NCI-H187 treated with DMSO at 0.1 percent for 48 hours (cell line): ENCODE measurements around the gene EXOC3.
"Not testable (repeated sequence)": the region's sequence is repeated elsewhere in the genome, so short reads cannot be mapped to it uniquely, and the experiment has no call there.

Experiments
- DNase-seq: peaks from one replicate; lab custom pipeline; 2025; lab: John Stamatoyannopoulos, UW

The EXOC3 gene

DNA sequence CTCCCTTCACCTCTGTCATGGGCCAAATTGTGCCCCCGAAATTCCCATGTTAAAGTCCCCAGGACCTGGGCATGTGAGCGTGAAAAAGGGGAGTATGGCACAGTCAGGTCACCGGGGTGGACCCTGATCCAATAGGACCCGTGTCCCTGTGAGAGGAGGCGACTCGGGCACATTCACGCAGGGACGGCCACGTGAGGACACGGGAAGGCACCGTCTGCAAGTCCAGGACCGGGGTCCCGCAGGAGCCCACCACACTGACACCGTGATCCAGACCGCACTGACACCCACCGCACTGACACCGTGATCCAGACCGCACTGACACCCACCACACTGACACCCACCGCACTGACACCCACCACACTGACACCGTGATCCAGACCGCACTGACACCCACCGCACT is 43.6 kb downstream of the EXOC3 start:
- not testable (repeated sequence) for DNase-seq

DNA sequence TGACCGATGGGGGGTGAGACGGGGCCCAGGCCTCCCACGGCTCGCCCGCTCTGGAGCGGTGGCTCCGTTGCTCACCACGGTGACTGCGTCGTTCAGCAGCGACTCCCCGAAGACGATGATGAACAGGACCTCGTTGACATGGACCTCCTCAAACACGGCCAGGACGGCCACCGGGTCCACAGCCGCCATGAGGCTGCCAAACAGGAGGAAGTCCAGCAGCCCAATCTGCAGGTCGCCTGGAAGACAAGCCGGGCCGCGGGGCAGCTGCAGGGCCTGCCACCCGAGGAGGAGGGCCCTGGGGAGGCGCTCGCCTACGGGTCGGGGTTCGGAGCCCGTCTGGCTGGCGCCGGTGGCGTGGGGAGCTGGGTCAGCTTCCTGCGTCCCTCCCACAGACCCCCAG is 45.3 kb downstream of the EXOC3 start:
- DNase-seq: no peak

DNA sequence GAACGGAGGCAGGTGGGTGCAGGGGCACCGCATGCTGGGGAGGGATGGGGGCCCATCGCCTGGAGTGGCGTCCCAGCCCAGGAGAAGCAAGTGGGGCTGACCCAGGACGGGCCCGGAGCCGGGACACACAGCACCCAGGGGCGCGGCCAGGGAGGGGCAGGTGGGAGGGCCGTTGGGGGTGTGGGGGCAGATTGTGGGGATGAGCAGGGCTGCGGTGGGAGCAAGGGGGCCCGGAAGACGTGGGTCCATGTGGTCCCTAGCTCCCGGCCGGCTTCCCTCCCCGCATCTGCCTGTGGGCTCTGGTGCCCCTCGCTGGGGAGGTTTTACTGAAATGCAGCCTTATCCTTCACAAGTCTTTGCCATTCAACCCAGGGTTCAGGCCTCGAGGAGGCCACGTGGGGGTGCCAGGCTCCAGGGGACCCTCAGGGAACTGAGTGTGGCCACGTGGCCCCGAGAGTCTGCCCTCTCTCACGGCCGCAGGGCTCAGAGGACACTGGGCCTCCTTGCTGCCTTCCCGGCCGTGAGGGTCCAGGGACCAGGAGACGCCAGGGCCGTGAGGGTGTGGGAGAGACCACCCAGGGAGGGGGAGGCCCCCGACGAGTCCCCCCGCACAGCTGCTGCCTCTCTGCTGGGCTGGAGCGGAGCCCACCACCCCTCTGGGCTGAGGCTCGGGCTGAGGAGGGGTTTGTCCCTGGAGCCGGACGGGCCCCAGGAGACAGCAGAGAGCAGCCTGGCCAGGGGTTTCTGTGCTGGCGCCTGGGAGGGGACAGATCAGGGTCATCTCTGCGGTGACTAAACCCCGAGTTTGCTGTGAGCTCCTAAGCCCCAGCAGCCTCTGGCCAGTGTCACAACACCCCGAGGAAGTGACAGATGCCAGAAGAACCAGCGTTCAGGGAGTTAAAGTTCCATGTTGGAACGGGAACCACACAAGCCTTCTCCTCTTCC is 46.0 kb downstream of the EXOC3 start:
- DNase-seq: no peak

DNA sequence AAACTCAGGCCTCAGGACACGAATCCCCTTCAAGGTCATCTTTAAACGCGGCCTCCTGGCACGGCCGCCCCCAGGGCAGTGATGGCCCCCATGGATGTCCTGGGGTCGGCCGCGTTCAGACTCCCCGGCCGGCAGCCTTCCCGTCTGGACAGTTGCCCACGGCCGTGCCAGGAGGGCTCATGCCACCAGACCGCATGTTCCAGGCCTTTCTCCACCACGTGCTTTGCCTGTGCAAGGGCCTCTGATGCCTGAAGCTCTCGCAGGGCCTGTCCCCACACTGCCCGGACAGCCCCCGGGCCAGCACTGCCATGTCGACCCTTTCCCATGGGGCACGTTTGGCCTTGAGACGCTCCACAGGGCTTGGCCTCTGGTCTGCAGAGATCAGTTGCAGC is 46.7 kb downstream of the EXOC3 start:
- no peak for DNase-seq

DNA sequence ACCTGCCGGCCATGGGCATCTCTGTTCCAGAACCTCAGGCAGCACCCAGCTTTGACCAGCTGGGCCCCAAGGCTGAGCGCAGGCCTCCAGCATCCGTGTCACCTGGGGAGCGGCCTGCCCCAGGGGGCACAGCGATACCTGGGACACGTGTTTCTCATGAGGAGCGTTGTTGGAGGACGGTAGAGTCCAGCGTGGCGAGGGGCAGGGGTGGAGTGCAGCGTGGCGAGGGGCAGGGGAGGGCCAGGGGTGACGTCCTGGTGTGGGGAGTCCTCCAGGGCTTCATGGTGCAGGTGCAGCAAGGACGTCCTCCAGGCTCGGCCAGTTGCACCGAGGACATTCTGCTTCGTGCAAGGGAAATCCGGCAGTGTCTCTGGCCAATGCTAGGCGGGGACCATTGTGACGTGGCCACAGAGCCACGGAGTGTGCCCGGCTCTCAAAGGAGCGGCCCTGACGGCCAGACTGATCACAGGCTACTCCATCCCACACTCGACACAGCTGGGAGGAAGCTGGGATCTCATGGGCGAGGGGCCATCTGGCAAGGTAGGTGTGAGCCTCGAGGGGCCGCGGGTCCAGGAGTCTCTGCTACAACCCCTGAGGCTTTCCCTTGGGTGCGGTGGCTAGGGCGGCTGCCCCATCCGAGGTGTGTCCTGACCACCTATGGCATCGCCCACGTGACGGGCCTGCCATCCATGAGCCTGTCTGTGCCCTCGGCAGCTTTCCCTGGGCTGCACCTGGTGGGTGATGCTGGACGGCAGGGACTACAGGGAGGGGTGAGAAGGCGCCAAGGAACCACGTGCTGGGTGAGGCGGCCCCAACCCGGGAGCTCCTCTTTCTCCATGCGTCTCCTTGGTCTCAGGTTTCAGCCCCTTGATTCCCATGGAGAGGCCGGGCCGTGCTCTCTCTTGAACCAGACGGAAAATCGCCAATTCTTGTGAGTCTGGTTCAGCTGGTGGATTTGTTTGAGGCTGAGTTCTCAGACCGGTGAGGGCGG is 47.4 kb downstream of the EXOC3 start:
- DNase-seq: peak; percentile 58

DNA sequence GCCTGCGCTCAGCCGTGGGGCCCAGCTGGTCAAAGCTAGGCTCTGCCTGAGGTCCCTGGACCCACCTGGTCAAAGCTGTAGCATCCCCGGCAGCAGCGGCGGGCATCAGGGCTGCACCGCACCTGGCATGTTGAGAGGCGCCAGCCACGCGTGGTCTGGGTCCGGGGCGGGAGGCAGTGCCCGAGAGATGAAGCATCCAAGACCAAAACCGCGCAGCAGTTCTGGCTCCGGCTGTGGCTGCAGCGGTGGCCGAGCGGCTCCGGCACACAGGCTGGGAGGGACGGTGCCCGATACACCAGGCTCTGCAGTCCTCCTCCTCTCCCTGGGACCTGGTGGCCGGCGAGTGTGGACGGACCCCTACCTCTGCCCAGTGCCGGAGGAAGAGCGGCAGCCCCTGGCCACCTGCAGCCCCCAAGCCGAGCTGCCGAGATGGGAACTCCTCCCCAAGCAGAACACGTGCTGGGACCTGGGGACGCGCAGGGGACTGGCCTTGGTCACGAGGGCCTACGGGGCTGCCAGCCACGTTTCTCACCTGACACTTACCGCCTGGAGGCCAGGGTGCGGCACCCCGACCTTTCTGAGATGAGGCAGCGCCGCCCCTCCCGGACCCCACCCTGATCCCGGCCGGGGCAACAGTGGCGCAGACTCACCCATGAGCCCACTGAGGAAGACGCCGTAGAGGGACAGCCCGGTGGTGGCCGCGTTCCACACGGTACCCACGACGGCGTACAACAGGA is 48.3 kb downstream of the EXOC3 start:
- DNase-seq: no peak

DNA sequence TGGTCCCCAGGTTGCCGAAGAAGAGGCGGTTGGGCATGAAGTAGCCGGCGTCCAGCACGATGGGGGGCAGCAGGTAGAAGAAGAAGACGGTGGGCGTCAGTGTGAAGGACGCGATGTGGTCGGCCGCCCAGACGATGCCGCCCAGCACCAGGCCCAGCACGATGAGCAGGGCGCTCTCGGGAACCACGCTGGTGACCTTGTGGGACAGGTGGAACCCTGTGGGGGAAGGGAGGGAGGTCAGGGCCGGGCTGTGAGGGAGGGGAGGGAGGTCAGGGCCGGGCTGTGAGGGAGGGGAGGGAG is 48.8 kb downstream of the EXOC3 start:
- no peak for DNase-seq

DNA sequence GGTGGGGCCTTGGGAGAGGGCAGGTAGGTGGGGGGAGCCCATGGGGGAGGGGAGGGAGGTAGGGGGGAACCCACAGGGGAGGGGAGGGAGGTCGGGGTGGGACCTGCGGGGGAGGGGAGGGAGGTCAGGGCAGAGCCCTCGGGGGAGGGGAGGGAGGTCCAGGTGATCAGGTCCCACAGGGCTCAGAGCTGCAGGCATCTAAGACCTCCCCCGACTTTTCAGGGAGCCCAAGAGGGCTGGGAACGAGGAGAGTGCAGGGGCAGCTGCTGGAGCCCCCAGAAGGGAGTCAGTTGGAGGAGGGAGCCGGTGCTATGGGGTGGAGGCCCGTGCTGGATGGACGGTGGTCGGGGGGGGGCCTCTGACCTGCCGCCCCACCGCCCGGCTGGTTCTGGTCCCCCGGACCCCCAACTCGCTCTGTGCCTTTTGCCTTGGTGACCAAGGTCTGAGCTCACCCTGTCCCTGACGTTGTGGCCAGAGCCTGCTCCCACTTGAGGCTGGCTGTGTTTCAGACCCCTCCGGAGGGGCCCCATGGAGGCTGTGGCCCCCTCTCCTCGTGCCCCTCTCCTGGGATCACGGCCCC is 49.4 kb downstream of the EXOC3 start:
- no peak for DNase-seq

DNA sequence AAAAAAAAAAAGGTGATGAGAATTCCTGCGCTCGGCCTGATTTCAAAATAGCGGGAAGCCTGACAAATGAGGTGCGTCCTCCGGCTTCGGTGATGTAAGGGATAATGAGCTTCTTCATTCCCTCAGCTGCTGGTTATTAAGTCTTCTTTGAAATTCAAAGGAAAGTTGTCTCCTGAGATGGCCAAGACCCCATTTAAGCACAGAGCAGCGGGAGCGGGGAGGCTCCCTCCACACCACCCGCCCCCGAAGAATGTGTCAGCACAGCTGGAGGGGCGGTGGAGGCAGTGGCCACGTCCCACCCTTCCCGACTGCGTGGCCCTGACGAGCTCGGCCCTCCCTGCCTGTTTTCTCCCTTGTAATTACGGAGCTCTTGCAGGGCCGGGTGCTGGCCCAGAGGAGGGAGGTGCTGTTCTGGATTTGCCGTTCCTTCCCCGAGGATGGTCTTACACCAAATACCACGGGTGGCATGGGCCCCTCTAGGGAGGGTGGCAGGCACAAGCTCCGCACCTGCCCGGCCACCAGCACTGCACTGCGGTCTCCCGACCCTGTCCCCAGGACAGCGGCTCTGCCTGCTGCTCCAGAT is 50.2 kb downstream of the EXOC3 start:
- DNase-seq: no peak

DNA sequence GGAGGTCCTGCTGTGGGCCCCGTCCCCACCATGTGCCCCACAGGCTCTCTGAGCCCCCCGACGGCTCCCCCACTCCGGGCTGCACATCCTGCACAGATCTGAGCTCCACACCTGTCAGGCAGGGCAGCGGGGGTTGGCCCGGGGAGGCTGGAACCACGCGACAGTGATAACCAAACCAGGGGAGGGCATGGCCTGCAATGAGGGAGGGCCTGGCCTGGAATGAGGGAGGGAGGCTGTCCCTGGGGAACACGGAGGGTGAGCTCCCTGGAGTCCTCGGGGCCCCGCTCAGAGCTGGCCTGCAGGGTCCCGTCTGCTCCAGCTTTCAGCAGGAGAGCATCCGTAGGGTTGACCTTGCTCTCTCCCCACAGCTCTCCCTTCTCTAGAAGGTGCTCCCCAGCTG is 50.8 kb downstream of the EXOC3 start:
- DNase-seq: no peak

DNA sequence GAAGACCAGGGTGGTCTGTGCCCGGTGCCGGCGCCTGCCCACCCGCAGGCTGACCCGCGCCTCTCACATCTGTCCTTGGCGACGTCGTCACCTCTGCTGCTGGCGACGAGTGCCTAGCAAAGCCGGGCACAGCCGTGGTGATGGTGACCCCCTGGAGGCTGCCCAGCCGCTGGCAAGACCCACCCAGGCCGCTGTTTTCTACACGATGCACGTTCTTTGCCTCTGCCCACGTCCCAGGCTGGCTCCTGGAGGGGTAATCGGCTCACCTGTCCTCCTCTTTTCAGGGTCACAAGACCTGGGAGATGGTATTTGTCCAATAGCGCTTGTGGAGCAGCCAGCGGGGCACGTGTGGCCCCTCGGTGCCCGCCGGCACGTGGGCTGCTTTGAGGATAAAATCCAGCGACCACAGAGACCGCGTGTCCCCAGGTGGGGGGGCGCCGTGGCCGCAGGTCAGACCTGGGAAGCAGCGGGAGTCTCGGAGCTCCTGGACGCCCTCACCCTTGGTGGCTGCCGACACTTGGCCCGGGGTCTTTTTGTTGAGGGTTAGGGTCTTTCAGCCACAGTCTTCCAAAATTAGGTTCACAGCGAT is 51.8 kb downstream of the EXOC3 start:
- no peak for DNase-seq

DNA sequence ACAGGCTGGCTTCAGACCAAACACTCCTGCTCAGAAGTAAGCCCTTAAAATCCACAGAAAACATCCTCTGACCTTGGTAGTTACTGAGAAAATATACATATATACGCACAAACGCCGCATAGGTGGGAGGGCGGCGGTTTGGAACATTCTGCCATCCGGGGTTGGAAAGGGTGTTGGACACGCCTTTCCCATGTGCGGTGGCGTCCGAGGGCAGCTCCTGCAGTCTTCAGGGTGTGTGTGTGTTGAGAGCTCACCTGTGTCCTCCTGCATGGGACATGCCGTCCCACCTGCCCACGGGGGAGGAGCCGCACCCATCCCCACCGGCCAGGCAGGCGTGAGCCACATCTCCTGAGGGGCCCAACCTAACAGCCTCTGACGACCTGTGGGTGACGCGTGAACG is 53.1 kb downstream of the EXOC3 start:
- DNase-seq: no peak

DNA sequence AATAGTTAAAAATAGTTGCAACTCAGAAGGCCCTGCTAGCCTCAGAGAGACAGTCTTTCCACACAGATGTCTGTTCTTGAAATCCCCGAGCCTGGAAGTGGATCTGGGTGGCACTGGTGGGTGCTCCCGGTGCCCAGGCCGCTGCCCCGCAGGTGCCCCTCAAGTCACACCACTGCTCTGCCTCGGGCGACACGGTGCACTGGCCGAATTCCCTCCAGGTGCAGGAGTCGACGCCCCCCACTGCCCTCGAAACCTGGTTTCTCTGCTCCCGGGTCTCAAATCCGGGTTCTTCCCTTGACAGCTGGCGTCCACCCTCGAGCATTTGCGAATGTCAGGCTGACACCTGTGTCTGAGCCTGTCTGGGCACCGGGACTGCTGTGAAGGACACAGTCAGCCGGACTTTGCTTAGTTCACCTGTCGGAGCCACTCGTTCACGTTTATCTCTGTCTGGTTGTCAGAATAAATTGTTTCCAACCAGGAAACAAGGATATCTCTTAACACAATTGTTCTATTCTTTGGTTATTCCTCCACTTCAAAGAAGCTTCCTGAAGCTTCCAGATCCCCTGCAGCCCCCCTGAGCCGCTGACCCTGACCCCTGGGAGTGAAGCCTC is 54.2 kb downstream of the EXOC3 start:
- DNase-seq: no peak

DNA sequence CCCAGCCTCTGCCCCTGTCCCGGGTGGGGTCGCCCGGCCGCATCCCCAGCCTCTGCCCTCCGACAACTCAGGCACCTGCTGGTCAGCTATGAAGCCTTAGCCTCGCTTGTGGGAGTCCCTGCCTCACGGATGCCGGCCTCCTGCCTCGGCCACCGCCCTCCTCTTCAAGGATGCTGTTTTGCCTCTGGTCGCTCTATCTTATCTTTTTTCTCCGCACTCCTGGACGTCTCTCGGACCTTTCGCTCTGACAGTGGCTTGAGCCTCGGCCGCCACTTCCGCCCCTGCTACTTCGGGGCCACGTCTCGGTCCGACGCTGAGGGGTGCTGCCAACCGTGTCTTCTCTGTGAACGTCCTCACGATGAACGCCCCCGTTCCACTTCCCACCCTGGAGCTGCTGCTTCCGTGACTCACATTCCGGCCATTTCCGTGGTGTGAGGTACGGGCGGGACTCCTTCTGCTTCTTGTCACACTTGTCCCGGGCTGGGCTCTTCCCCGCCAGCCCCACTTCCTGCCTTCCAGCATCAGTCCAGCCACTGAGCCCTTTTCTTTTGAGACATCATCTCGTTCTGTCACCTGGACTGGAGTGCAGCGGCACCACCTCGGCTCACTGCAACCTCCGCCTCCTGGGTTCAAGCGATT is 55.0 kb downstream of the EXOC3 start:
- no peak for DNase-seq

DNA sequence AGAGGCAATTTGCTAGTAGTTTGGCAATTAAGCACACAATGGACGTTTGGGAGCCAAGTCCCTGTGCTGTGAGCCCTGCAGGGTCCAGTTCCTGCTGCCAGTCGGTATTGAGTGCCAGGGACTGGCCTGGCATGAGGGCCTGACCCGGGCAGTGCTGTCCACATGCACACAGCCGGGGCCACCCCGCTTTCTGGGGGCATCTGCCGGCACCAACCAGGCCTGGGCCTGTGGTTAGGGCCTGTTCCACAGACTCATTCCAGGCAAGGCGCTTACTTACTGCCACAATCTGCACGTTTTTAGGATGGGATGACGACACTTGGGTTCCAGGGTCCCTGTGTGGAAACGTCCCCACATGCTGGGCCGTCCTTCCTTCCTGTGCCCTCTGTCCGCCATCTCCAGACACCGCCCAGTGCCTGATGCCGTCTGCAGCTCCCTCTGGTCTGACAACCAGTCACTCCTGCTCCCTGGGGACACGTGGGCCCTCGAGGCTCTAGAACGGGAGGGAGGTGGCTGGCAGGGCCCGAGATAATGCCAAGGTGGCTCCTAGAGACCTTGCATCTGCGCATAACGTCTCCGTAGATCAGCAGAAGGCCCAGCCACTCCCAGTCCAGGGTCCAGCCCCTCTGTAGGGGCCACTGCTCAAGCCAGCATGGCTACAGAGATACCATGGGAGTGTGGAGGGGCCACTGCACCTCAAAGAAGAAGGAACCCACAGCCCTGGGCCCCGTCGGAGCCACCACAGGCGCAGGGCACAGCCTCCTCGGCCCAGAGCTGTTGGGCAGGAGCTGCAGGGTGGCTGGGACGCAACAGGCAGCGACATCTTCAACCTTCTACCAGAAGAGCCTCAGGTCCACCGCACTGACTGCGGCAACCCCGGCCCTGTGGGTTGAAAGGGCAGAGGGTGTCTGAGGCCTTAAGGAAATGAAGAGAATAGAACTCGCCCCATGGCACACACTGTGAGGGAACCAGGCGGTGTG is 56.5 kb downstream of the EXOC3 start:
- no peak for DNase-seq

DNA sequence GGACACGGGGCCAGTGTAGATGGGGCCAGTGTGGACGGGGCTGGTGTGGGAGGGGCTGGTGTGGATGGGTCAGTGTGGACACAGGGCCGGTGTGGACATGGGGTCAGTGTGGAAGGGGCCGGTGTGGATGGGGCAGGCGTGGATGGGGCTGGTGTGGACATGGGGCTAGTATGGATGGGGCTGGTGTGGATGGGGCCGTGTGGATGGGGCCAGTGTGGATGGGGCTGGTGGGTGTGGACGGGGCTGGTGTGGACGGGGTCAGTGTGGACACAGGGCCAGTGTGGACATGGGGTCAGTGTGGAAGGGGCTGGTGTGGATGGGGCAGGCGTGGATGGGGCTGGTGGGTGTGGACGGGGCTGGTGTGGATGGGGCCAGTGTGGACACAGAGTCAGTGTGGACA is 57.5 kb downstream of the EXOC3 start:
- DNase-seq: no peak

DNA sequence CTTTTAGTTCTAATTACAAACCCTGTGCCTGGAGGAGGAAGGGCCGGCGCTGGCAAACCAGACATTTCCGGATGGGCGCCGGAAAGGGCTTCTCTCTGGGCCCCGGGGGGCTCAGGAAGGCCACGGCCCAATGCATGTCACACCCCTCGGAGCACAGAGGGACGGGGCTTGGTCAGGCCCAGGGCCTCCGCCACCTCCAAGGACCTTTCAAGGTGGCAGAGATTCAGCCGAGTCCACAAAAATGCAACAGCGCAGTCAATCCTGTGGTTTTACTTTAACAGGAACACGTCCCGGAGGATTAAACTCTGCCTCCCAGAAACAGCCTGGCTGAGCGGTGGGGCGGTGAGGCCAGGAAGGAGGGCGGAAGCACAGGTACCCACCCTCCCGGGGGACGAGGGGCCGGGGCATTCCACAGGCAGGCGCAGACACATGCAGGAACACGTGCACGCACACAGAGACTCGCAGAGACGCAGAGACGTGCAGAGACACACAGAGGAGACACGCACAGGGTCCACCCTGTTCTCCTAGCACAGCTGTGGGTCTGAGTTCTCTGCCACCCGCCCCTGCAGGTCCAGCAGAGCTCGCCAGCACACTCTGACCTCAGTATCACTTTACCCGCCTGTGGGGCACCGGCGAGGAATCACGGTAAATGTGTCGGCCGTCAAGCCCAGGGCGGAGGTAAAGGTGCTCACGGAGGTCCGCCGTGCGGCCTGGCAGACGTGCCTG is 58.3 kb downstream of the EXOC3 start:
- DNase-seq: no peak

DNA sequence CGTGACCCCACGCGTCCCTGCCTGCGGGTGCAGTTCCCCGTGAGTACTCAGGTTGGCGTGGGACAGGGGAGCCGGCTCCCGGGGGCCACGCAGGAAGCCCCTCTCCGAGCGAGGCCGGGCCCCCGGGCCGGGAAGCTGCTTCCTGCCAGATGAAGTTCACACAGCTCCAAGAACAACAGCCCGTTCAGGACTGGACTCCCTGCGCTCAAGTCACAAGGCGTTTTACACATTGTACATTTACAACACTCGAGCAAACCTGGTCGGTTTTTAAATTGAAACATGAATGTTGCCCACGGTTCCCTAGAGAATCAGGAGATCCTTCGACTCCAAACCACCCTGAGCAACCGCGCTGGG is 58.8 kb downstream of the EXOC3 start:
- DNase-seq: no peak
